Osteocyte (in vitro differentiated cells): ENCODE measurements around the gene KCNA2. TPM values are rescaled to one million over a fixed set of nuclear protein-coding genes. Genes with fewer than 3 reads are reported as not detected.

Source experiments
- DNase-seq: peaks from one replicate; pipeline ENCODE4 v3.0.0; 2021; ENCODE audit warnings: mixed read lengths; ENCODE audit not compliant: unreplicated experiment; ENCODE audit errors: extremely low spot score
- H3K27ac Mint-ChIP-seq: one replicate; pipeline ENCODE4 v1.8.0; 2021; ENCODE audit warnings: mild to moderate bottlenecking, mixed read lengths; ENCODE audit not compliant: unreplicated experiment
- H3K27me3 Mint-ChIP-seq: one replicate; pipeline ENCODE4 v1.8.0; 2021; ENCODE audit warnings: mixed read lengths; ENCODE audit not compliant: unreplicated experiment
- H3K36me3 Mint-ChIP-seq: one replicate; pipeline ENCODE4 v1.8.0; 2021; ENCODE audit warnings: mixed read lengths; ENCODE audit not compliant: unreplicated experiment
- H3K4me1 Mint-ChIP-seq: one replicate; pipeline ENCODE4 v1.8.0; 2021; ENCODE audit warnings: mixed read lengths; ENCODE audit not compliant: unreplicated experiment
- H3K4me3 Mint-ChIP-seq: one replicate; pipeline ENCODE4 v1.8.0; 2021; ENCODE audit warnings: mild to moderate bottlenecking, moderate library complexity, mixed read lengths; ENCODE audit not compliant: unreplicated experiment
- H3K9me3 Mint-ChIP-seq: one replicate; pipeline ENCODE4 v1.8.0; 2021; ENCODE audit warnings: mixed read lengths; ENCODE audit not compliant: unreplicated experiment
- CTCF ChIP-seq: fragments of 200-600 bp; sonication (generic); IDR thresholded peaks from 2 replicates; pipeline ENCODE4 v1.5.0; 2021; ENCODE audit warnings: antibody characterized with exemption, mild to moderate bottlenecking, moderate library complexity
- total RNA-seq: library from RNA; stranded (reverse); gene quantifications from 2 replicates; pipeline ENCODE4 v1.2.1, GENCODE V29; 2021

The KCNA2 gene
- total RNA-seq, 1 donor from 2014 or later, result 0.05 TPM

DNA sequence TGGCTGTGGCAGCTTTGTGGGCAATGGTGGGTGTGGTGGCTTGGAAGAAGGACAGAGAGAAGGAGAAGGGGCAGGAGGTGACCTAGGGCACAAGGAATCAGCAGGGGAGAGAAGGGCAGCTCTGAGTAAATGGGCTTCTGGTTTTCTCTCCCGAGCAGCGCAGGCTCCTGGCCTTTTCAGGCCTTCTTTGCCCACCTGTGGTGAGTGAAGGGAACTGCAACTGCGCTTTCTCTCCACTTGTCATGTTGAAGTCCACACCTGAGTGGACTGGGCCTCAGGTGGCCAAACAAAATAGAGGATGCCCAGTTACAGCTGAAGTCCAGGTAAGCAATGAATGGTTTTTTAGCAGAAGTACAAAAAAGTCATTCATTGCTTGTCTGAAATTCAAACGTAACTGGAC lies 57.8 kb downstream of the KCNA2 start:
- H3K27ac Mint-ChIP-seq, result no peak overlapping the region
- H3K36me3 Mint-ChIP-seq, result no peaks in the 10 kb centered on the region
- DNase-seq, result no peak
- no peak for TF ChIP-seq CTCF
- no peak overlapping the region for H3K4me3 Mint-ChIP-seq
- H3K9me3 Mint-ChIP-seq, result no peaks in the 10 kb centered on the region
- peaks cover 7% of the 10 kb centered on the region for H3K27me3 Mint-ChIP-seq
- no peaks in the 10 kb centered on the region for H3K4me1 Mint-ChIP-seq

DNA sequence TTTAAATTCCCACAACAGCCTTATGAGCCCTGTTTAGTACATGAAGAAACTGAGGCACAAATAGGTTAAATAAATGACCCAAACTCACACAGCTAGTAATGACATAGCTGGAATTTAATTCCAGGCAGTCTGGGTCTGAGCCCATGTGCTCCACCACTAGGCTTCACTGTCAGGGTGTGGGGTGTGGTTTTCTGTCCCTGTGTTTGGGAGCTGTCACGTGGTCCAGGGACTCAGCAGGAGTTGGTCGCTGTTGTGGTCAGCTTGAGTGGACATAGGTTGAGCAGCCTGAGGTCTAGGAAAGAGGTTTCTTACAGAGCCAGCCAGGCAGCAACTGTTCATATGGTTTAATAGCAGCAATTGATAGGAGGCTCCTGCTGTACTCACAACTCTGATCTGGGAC lies 59.1 kb downstream of the KCNA2 start:
- Mint-ChIP-seq H3K9me3 (no peaks in the 10 kb centered on the region), H3K4me1 (no peaks in the 10 kb centered on the region), H3K4me3 (no peak overlapping the region), H3K27ac (no peak overlapping the region), H3K27me3 (no peaks in the 10 kb centered on the region), H3K36me3 (no peaks in the 10 kb centered on the region)
- TF ChIP-seq CTCF, result no peak
- no peak for DNase-seq

DNA sequence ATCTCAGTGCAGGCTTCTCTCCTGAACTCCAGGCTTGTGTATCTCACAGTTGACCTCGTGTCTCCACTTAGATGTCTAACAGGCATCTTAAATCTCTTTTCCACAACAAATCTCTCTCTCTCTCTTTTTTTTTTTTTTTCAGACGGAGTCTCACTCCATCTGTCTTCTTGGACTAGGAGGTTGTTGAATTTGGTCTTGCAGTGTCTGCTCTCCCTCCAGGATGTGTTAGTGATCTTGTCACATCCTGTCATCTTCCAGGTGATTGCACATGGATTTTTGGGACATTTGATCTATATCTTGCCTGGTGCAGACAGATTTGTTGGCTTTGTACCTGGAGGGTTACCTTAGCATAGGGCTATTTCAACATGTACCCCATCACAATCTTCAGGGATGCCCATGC lies 60.7 kb downstream of the KCNA2 start:
- H3K27me3 Mint-ChIP-seq, result no peaks in the 10 kb centered on the region
- H3K9me3 Mint-ChIP-seq, result no peaks in the 10 kb centered on the region
- H3K27ac Mint-ChIP-seq, result no peak overlapping the region
- DNase-seq, result no peak
- TF ChIP-seq CTCF, result no peak
- no peaks in the 10 kb centered on the region for H3K36me3 Mint-ChIP-seq
- H3K4me1 Mint-ChIP-seq, result no peaks in the 10 kb centered on the region
- no peak overlapping the region for H3K4me3 Mint-ChIP-seq

DNA sequence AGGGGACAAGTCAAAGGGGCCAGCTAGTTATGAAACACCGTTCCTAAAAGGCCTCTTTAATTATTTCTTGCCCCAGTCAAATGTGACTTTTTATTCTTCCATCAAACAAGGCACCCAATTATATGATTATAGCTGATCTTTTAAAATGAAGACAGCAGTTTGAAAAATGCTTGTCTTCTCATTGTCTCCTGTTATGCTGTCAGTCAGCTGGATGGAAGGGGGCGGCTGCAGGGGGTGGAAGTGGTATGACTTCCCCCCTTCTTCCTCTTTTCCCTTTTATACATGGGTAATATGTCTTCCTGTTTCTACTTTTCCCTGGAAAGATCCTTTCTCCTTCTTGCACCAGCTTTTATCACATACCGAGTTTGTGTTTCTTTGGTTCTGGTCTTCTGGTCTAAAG lies 61.4 kb downstream of the KCNA2 start:
- TF ChIP-seq CTCF, result no peak
- H3K27me3 Mint-ChIP-seq, result no peaks in the 10 kb centered on the region
- no peaks in the 10 kb centered on the region for H3K36me3 Mint-ChIP-seq
- DNase-seq, result no peak
- H3K4me3 Mint-ChIP-seq, result no peak overlapping the region
- H3K9me3 Mint-ChIP-seq, result no peaks in the 10 kb centered on the region
- H3K27ac Mint-ChIP-seq, result no peak overlapping the region
- H3K4me1 Mint-ChIP-seq, result no peaks in the 10 kb centered on the region

Other genes starting within 250 kb of the KCNA2 start
- gene SLC16A4, start 215.3 kb downstream of the KCNA2 start, total RNA-seq, result 25.8 and 26.3 TPM in 2 replicates
- gene LAMTOR5, start 198.7 kb downstream of the KCNA2 start, total RNA-seq, result 125 and 127 TPM in 2 replicates
- not detected in 2 replicates for gene PROK1, start 155.2 kb downstream of the KCNA2 start, total RNA-seq
- not detected in 2 replicates for gene KCNA10, start 87.2 kb downstream of the KCNA2 start, total RNA-seq
- gene KCNA3, start 68.6 kb upstream of the KCNA2 start, total RNA-seq, result not detected in 2 replicates